LHCN-M2 (cell line): ENCODE results near the gene RNF146. TPM values are rescaled to one million over a fixed set of nuclear protein-coding genes. Genes with fewer than 3 reads are reported as not detected.
"Not testable (repeated sequence)": the region's sequence is repeated elsewhere in the genome, so short reads cannot be mapped to it uniquely, and the experiment has no call there.

Experiments used
- DNase-seq: peaks from one replicate; pipeline ENCODE4 v3.0.0-alpha.2; 2012; ENCODE audit warnings: low read depth
- polyA plus RNA-seq: library from polyadenylated mRNA; unstranded; fragments of >200 nt; gene quantifications from one replicate; pipeline ENCODE4 v1.2.1, GENCODE V29; 2012; ENCODE audit warnings: missing spikeins
- total RNA-seq: library from RNA; depleted of rRNA; stranded (reverse); fragments of >200 nt; gene quantifications from 2 replicates; pipeline ENCODE4 v1.2.3, GENCODE V29; 2014; rRNA removed

Gene RNF146, protein sequence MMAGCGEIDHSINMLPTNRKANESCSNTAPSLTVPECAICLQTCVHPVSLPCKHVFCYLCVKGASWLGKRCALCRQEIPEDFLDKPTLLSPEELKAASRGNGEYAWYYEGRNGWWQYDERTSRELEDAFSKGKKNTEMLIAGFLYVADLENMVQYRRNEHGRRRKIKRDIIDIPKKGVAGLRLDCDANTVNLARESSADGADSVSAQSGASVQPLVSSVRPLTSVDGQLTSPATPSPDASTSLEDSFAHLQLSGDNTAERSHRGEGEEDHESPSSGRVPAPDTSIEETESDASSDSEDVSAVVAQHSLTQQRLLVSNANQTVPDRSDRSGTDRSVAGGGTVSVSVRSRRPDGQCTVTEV
- total RNA-seq = 45.0 and 52.5 TPM in 2 replicates
- polyA plus RNA-seq = 20.0 TPM

DNA sequence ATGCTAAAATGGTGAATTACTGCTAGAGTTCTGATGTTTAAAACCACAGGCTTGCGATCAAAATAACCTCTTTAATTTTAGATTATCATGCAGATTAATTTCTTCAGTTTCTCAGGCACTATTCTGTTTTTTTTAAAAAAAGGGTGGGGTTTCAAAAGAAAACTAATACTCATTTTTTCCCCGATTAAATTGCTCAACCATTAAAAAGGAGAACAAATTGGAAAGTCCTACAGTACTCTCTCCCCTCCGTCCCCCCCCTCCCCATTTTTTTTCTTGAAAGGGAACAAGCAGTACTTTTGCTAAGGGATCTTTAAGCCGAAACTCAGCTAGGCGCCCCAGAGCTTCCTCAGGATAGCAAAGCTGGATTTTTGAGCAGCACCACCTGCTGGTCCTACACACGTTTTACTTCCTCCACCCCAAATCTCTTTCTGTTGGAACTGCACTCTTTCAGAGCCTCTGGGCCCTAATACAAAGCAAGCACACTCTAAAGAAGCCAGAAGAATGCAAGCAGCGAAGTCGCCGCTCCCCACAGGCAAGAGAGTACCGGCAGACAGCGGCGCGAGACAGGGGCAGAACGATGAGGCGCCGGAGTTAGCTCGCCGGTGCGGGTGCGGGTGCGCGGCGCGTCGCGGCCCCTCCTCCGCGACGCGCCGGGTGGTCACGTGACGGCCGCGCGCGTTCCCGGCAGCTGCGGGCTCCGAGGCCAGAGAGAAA lies at the start of gene RNF146:
Gene RNF146 (plus strand): TSS at position 687 of the 714 bp plus-strand sequence. CDS start 13,475 bp downstream, outside the sequence.
- DNase-seq = peak; percentile 86

DNA sequence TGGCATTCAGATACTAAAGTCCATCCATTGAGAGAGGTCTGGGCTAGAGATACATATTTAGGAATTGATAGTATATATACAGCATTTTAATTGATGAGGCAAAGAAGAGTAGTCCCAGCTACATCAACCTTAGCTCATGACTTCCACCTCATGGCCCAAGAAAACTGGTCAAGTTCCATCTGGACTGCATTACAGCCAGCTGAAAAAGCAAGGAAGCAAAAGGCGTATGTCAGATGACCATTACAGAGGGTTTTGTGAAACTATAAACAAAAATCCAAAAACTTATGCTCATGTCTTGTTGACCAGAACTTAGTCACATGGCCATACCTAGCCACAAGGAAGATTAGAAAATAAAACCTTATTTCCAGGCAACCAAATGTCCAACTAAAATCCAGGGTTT lies 46.8 kb upstream of the RNF146 start:
- no peak for DNase-seq

DNA sequence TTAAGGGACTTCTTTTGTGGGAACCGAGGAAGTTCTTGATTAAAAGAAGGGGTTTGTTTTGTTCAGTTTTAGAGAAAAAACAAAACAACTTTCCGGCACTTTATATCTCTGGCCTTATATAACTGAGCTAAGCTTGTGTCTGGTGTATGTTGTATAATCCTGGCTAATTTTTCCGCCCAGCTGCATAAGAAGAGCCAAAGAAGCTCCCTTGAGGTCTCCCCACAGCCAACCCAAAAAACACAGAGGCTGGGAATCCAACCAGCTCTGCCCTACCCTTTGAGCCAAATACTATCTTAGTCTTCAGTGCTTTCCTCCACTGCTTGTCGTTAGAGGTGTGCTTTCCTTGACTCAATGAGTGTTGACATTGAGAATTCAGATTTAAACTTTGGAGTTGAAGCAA lies 45.5 kb upstream of the RNF146 start:
- no peak for DNase-seq

DNA sequence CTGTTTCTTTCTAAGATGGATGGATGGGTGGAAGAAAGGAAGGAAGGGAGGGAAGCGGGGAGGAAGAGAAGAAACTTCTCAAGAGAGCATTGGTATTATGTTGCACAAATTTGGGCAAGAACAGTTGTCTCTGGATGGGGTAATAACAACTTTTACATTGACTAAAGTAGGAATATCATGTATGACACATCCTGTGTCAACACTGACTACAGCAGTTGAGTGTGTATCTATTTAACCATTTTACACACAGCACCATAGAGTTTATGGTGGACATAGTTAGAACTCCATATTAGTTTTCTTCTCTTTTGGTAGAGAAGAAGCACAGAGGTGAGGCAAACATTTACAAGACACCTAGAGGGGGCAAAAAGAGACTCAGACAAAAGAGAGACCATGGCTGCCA lies 44.2 kb upstream of the RNF146 start:
- DNase-seq = peak; percentile 44

DNA sequence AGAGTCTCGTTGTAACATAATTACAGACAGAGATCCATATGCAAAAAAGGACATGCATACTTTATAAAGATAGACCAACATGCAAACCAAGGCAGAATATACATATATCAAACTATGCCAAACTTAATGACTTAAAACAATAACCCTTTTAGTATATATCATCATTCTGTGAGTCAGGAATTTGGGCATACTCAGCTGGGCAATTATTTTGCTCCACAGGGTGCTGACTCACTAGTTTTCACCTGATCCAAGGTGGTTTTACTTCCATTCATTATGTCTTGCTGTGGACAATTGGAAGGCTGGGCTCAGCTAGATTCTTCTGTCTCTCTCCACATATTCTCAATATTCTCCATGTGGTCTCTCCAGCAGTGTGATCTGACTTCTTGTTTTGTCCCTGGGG lies 41.2 kb upstream of the RNF146 start:
- no peak for DNase-seq

DNA sequence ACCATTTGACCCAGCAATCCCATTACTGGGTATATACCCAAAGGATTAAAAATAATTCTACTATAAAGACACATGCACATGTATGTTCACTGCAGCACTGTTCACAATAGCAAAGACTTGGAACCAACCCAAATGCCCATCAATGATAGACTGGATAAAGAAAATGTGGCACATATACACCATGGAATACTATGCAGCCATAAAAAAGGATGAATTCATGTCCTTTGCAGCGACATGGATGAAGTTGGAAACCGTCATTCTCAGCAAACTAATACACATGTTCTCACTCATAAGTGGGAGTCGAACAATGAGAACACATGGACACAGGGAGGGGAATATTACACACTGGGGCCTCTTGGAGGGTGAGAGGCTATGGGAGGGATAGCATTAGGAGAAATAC lies 32.8 kb upstream of the RNF146 start:
- not testable (repeated sequence) for DNase-seq

DNA sequence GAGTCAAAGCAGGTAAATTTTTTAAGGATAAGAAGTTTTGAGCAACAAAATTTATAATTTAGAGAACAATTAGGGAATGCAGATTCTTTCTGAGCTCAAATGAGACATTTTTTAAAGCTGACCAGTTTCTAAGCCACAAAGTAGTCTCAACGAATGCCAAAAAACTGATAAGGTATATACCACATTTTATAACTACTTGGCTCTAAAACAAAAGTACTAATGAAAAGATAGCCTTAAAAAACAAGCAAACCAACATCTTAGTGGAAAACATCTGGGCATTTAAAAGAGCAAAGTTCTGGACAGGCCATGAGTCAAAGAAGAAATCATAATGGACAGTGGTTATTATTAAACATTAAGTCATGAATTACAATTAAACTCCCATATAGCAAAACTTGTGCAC lies 23.2 kb upstream of the RNF146 start:
- no peak for DNase-seq

DNA sequence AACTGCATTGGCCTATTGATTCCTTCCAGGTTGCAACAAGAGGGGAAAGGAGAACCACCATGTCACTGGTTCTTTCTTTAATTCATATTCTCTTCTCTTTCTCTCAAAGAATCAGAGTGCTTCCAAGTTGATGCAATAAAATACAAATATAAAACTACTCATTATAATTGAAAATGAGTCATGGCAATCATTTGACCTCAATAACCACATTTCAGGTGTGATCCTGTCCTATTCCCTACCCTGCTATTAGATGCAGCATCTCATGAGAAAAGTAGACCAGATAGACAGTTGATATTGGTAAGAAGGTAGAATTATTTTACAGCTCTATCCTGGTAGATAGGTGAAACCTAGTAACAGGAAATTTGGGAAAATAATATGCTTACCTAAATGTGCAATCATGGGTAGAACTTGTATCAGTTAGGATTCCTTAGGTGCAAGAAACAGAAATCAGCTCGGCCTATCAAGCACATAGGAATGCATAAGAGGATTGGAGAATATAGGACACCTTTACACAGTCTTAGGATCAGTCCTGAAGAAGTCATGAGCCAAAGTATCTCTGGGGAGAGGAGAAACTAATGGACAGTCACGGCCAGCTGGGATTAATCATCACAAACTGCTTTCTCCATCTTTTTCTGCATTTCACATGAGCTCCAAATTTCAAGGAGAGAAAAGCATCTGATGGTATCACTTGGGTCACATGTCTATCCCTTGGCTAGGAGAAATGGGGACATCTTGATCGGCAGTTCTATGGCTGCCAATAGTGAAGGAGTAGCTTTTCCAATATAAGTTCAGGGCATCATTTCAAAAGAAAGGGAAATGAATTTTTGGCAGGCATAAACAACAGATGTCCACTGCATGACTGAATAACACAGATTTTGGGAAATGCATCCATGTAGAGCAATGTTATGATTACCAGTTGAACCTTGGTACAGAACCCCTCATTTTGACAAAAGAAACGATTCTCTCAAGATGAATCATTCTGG lies 19.3 kb upstream of the RNF146 start:
- no peak for DNase-seq

DNA sequence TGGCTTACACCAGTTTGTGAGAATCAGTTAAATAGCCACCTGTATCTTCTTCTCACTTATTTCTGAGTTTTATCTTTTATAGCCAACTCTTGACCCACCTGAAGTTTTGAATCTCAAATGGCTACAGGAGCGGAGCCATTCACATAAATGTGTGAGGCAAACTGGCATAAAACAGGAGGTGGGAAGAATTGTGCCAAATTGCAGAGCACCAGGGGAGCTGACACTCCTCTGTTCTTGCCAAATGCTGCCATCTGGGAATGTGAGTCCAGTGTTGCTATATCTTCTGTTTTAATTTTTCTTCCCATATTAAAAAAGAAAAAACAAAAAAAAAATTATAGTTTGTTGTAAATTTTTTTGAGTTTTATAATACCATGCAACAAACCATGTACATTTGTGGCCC lies 17.0 kb upstream of the RNF146 start:
- DNase-seq = no peak

DNA sequence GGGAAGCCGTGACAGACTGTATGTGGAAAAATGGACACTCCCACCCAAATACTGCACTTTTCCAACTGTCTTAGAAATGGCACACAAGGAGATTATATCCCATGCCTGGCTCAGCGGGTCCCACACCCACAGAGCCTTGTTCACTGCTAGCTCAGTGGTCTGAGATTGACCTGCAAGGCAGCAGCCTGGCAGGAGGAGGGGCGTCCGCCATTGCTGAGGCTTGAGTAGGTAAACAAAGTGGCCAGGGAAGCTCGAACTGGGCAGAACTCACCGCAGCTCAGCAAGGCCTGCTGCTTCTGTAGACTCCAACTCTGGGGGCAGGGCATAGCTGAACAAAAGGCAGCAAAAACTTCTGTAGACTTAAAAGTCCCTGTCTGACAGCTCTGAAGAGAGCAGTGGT lies 11.4 kb upstream of the RNF146 start:
- no peak for DNase-seq

DNA sequence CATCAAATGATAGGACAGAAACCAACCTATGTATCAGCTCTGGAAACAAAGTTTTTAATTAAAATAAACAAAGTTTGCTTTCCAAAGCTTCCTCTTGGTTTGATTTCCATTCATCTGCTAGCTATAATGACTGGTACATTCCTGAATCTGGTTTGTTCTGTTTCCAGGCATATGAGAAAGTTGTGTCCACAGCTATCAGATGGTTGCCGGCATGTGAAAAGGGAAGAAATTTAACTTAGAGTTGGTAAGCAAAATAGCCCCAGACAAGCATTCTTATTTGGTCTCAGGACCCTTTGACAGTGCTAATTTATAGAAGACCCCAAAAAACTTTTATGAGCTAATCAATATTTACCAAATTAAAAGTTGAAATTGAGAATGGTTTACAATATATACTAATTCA lies 3.8 kb upstream of the RNF146 start:
- DNase-seq = no peak

DNA sequence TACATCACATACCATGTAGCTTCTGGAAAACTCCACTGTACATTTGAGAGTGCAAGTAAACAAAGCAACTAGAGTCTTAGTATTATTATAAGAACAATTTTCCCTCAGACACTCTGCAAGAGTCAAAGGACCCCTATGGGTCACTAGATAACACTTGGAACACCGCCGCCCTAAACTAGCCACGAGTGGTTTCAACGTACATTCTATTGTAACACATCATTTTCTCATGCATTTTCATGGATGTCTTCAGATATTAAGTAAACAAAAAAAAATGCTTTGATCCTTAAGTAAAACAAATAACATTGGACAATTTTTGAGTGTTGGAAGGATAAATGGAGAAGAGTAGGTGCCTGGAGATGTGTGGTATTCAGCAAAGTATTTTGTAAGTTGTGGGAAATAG lies 3.2 kb upstream of the RNF146 start:
- no peak for DNase-seq

DNA sequence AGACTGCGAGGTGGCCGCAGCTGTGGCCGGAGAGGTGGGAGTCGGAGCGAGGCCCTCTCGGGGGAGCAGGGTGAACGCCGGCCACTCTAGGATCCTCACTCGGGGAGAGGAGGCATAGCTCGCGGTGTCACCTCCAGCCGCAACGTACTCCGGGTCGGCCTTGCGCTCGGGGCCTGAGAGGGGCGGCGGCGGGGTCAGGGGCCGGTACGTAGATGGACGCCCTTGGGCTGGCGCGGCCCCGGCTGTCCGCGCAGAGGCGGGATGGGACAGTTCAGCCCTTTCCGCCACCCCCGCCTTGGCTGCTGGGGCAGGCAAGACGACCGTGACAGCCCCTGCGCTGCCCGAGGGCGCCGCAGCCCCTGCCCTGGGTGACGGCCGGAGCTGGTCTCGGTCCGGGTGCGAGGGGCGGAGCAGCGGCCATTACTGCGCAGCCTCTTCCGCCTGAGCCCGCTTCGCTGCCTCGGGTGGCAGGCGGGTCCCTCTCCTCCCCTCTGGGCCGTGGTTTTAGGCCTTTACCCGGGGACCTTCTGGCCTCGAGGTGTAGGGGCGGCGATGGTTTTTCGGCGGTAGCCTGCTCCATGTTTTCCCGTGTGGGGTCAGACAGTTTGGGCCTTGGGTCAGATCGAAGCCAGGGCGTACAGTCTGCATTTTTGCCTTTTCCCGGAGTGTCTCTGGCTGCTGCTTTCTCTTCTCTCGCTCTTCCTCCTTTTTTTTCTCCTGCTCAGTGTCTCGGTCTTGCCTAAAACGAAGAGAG lies 405 bp downstream of the RNF146 start:
- DNase-seq = peak; percentile 55

DNA sequence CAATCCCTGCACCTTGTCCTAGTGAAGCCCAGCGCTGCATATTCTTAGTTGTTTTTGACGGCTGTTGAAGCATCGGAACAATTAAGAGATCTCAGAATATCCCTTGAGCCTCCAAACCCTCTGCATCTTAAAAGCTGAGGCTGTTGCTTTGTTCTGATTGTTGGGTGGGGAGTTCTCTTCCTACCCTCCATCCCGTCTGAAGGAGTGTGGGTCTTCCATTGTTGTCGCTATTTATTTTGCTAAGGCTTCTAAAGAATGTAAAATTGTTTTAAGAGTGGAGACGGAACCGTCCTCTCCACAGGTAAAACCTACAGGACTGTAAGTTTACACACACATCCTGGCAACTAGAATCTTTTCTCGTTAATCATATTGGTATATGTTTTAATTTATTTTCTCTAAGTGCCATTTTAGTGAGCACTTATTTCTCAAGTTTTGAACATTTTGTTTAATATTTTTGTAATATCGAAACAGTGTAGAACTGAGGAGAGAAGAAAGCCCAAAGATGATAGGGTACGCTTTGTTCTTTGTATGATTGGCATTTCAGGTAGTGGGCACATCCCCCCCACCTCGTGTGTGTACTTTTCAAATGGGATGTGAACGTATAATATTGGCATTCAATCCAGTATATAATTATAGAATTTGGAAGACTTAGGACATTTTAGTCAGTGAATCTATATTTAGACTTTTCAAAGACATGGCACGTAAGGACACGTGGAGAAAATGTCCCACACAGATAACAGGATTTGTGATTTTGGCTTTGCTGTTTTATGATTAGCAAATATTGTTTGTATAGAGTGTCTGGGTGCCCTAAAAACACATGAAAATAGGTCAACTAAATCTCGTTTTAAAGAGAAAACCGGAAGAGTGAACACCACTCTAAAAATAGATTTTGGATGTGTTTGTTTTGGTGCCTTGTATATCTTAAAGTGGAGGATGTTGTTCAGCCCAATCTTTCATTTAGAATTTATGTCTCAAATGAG lies 1.3 kb downstream of the RNF146 start:
- no peak for DNase-seq

DNA sequence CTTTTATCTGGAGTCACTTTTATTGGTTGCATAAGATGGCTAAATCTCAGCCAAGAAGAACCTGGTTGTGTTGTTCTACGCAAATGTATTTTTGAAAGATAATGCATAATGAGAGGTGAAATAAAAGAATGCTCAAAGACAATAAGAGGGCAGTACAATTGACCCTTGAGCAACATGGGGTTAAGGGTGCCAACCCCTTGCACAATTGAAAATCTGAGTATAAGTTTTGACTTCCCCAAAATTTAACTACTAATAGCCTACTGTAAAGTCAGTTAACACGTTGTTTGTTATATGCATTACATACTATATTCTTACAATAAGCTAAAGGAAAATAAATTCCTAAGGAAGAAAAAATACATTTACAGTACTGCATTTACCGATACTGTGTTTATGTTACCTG lies 5.9 kb downstream of the RNF146 start:
- no peak for DNase-seq

DNA sequence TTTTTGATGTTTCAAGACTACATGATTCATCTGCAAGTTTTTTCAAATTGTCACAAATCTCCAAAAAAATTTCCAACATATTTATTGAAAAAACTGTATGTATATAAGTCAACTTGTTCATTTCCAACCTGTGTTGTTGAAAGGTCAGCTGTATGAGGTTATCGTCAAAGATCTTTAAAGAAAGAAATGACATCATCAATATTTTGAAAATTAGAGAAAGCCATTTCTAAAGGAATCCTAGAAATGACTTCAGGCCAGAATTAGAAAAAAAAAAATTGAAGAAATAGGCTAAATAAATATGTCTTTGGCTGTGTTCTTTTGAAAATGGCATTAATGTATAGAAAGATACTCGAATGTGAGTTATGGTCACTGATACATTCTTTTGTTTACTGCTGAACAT lies 6.8 kb downstream of the RNF146 start:
- DNase-seq = no peak

DNA sequence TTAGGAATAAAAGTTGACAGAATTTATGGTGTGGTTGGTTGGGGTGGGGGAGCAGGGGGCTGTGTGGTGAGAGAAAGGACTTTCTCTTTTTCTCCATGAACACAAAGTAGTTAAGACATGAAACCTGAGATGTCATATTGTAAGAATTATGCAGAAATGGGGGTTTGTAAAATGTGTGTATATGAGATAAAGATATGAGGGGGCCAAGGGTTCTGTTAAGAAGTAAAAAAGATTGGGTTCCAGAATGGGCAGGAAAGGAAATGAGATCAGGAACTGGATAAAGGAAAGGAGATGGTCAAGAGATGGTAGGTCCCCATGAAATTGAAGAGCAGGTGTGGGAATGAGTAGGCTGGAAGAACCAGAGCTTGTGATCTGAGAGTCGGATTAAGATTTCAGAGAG lies 9.7 kb downstream of the RNF146 start:
- DNase-seq = no peak

DNA sequence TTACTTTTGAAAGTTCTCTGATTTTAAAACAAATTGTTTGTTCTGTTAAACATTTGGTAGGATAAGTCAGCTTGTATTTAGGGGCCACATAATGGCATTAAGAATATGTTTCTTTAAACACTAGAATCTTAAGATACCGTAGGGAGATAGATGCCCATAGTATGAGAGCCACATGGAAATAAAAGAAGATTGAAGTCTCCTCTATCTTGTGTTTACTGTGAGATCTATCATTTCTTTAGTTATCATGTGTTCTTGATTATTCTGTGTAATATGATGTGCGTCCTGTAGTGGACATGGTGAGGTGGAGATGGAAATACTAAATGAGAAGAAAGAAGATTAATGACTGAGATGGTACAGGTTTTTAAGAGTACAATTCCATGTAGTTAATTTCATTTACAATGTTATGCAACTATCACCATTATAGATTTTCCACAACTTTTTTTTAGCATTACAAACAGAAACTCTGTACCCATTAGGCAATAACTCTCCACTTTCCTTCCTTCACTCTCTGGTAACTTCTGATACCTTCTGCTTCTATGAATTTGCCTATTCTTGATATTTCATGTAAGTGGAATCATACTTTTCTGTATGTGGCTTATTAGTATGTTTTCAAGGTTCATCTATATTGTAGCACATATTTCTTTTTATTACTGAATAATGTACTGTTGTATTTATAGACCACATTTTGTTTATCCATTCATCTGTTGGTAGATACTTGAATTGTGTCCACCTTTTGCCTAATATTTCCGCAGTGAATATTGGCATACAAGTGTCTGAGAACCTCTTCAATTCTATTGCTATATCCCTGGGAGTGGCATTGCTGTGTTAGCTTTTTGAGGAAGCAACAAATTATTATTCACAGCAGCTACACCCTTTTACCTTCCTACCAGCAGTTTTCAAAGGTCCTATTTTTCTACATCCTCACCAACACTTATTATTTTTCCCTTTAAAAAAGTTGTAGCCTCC lies 11.5 kb downstream of the RNF146 start:
- no peak for DNase-seq

DNA sequence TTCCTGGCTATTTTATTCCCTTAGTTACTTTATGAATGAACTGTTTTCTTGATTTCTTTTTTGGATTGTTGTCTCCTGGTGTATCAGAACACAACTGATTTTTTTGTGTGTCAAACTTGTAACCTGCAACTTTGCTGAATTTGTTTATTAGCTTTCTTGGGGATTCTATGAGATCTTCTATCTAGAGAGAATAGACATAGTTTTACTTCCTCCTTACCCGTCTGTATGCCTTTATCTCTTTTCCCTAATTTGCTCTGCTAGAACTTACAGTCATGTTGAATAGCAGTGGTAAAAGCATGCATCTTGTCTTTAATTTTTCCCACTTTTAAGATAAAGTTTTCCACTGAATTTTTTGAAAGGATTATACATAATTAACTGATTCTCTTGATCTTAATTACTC lies 13.2 kb downstream of the RNF146 start:
- DNase-seq = no peak
